Keratinocyte (primary cell): ENCODE measurements around the gene MYCBP2. TPM values are rescaled to one million over a fixed set of nuclear protein-coding genes. Genes with fewer than 3 reads are reported as not detected.

Experiments
- DNase-seq: peaks from one replicate; pipeline ENCODE4 v3.0.0-alpha.2; 2011; ENCODE audit warnings: low read depth, missing footprints, low spot score
- FAIRE-seq: peaks from 2 replicates; lab custom pipeline; 2011; peaks lifted over from hg19 to GRCh38; lab: Jason Lieb, UNC
- H2AFZ ChIP-seq: 2 replicates; pipeline ENCODE4 v1.6.0; 2012; ENCODE audit warnings: low read length, control low read depth, inconsistent platforms; ENCODE audit not compliant: control insufficient read depth
- H3K27ac ChIP-seq: 2 replicates; pipeline ENCODE4 v1.5.1; 2011; ENCODE audit warnings: low read length; ENCODE audit not compliant: control insufficient read depth, insufficient read depth
- H3K27me3 ChIP-seq: 3 replicates; pipeline ENCODE4 v1.6.0; 2011; ENCODE audit warnings: low read length; ENCODE audit not compliant: control insufficient read depth, insufficient read depth; ENCODE audit errors: extremely low read depth
- H3K36me3 ChIP-seq, 2 experiments: 2 replicates in 1 of 2; 3 replicates in 1 of 2; pipeline ENCODE4 v1.5.1; 2011; ENCODE audit warnings: low read length in 2 of 2, mild to moderate bottlenecking in 1 of 2; ENCODE audit not compliant: control insufficient read depth in 2 of 2, insufficient read depth in 2 of 2; ENCODE audit errors: extremely low read depth in 1 of 2
- H3K4me1 ChIP-seq: 3 replicates; pipeline ENCODE4 v1.5.1; 2011; ENCODE audit warnings: low read length; ENCODE audit not compliant: control insufficient read depth, insufficient read depth; ENCODE audit errors: extremely low read depth
- H3K4me2 ChIP-seq: 3 replicates; pipeline ENCODE4 v1.6.0; 2011; ENCODE audit warnings: low read depth, low read length; ENCODE audit not compliant: control insufficient read depth, insufficient read depth; ENCODE audit errors: extremely low read depth
- H3K4me3 ChIP-seq, 3 experiments: fragments of 200-600 bp in 1 of 3; sonication (generic) in 1 of 3; 2 replicates in 2 of 3; 3 replicates in 1 of 3; pipeline ENCODE4 v1.5.1; 2011 to 2016; ENCODE audit warnings: low read length in 3 of 3, mild to moderate bottlenecking in 3 of 3, control low read depth in 2 of 3, inconsistent platforms in 1 of 3, low read depth in 1 of 3, mixed read lengths in 1 of 3, mixed run types in 1 of 3, moderate library complexity in 1 of 3; ENCODE audit not compliant: control insufficient read depth in 2 of 3, insufficient read depth in 2 of 3; ENCODE audit errors: extremely low read depth in 1 of 3
- H3K79me2 ChIP-seq: 2 replicates; pipeline ENCODE4 v1.6.0; 2012; ENCODE audit warnings: low read length; ENCODE audit not compliant: control insufficient read depth, insufficient read depth
- H3K9ac ChIP-seq: 3 replicates; pipeline ENCODE4 v1.6.0; 2011; ENCODE audit warnings: low read length; ENCODE audit not compliant: control insufficient read depth, insufficient read depth; ENCODE audit errors: extremely low read depth
- H3K9me1 ChIP-seq: 3 replicates; pipeline ENCODE4 v1.6.0; 2011; ENCODE audit warnings: low read length; ENCODE audit not compliant: control insufficient read depth, insufficient read depth; ENCODE audit errors: extremely low read depth
- H3K9me3 ChIP-seq: 2 replicates; pipeline ENCODE4 v1.5.1; 2012; ENCODE audit warnings: low read depth, low read length; ENCODE audit not compliant: control insufficient read depth
- H4K20me1 ChIP-seq: 3 replicates; pipeline ENCODE4 v1.6.0; 2011; ENCODE audit warnings: low read length; ENCODE audit not compliant: control insufficient read depth, insufficient read depth; ENCODE audit errors: extremely low read depth
- CTCF ChIP-seq, 3 experiments: IDR thresholded peaks in 1 of 3; conservative IDR thresholded peaks in 1 of 3; optimal IDR thresholded peaks in 1 of 3; 2 replicates in 2 of 3; 3 replicates in 1 of 3; pipeline versions ENCODE3 to v1.5.1; 2011; ENCODE audit warnings: low read length in 3 of 3, mild to moderate bottlenecking in 3 of 3, moderate library complexity in 2 of 3, control low read depth in 1 of 3, inconsistent platforms in 1 of 3; ENCODE audit not compliant: insufficient read depth in 2 of 3; ENCODE audit errors: extremely low read depth in 1 of 3
- EZH2 ChIP-seq: IDR thresholded peaks from one replicate; pipeline ENCODE4 v1.6.1; 2012; ENCODE audit warnings: inconsistent platforms, mild to moderate bottlenecking, low read length, moderate library complexity
- dilution Hi-C: fragments of 300-500 bp; cut with MboI; formaldehyde crosslinking; loops from one replicate; pipeline ENCODE4 v1.7.0; 2020; ENCODE audit warnings: low sequenced_read_pairs; ENCODE audit not compliant: extremely low pct_ligation_motif_present
- polyA plus RNA-seq, 5 experiments: library from polyadenylated mRNA; depleted of rRNA in 3 of 5; stranded (reverse) in 3 of 5; stranded (forward) in 1 of 5; unstranded in 1 of 5; fragments of >200 nt; gene quantifications; 1 replicate in 1 of 5; 2 replicates in 3 of 5; 3 replicates in 1 of 5; pipeline versions ENCODE4 v1.2.1 to v1.2.3, GENCODE V29; 2011 to 2012; ENCODE audit warnings: missing spikeins in 2 of 5, low read depth in 1 of 5, low replicate concordance in 1 of 5

Gene MYCBP2
- polyA plus RNA-seq, 1 donor (not counting 4 experiments of a cell fraction or from before 2014, with no cell fraction given) = 43.8 TPM

- no peak for FAIRE-seq
- Histone ChIP-seq H3K36me3 (peaks cover 4 to 14% of the 10 kb centered on the region in 2 experiments), H3K79me2 (no peaks in the 10 kb centered on the region), H2AFZ (no peak overlapping the region), H3K4me3 (no peak overlapping the region), H3K4me2 (no peak overlapping the region), H3K9ac (no peak overlapping the region), H3K4me1 (no peaks in the 10 kb centered on the region), H3K9me1 (no peaks in the 10 kb centered on the region), H3K27ac (no peak overlapping the region), H3K9me3 (no peaks in the 10 kb centered on the region), H3K27me3 (no peaks in the 10 kb centered on the region), H4K20me1 (no peaks in the 10 kb centered on the region)
- dilution Hi-C loops = no loop called here
- DNase-seq = no peak
- TF ChIP-seq CTCF (optimal IDR thresholded peaks at IDR 0.05 in 1 of 3, IDR thresholded peaks at IDR 0.05 in 1 of 3, conservative IDR thresholded peaks at IDR 0.05 in 1 of 3; ENCODE audit: extremely low read depth in 1 of 3, insufficient read depth in 2 of 3, low read length in 3 of 3) (no peak), EZH2 (no peak)
Observed at GRCh38 chr13:77056382-77056781, 270.5 kb downstream of the MYCBP2 start.

- no peak for TF ChIP-seq EZH2
- Histone ChIP-seq H3K4me2 (no peak overlapping the region), H3K9me1 (no peaks in the 10 kb centered on the region), H3K27me3 (no peaks in the 10 kb centered on the region), H3K4me1 (no peaks in the 10 kb centered on the region), H4K20me1 (no peaks in the 10 kb centered on the region), H3K4me3 (no peak overlapping the region), H3K79me2 (no peaks in the 10 kb centered on the region), H3K9ac (no peak overlapping the region), H2AFZ (no peak overlapping the region), H3K36me3 (peaks cover 4 to 17% of the 10 kb centered on the region in 2 experiments), H3K27ac (no peak overlapping the region), H3K9me3 (no peaks in the 10 kb centered on the region)
- dilution Hi-C loops = no loop called here
- FAIRE-seq (no peak), DNase-seq (no peak)
Observed at GRCh38 chr13:77055158-77055557, 271.7 kb downstream of the MYCBP2 start.

GRCh38 chr13:77053192-77053591 is 273.7 kb downstream of the MYCBP2 start:
- Histone ChIP-seq H3K9me3 (no peaks in the 10 kb centered on the region), H3K4me1 (no peaks in the 10 kb centered on the region), H3K4me3 (no peak overlapping the region), H2AFZ (no peak overlapping the region), H4K20me1 (no peaks in the 10 kb centered on the region), H3K4me2 (no peak overlapping the region), H3K79me2 (no peaks in the 10 kb centered on the region), H3K27ac (no peak overlapping the region), H3K27me3 (no peaks in the 10 kb centered on the region), H3K9me1 (no peaks in the 10 kb centered on the region), H3K36me3 (peaks cover 4 to 14% of the 10 kb centered on the region in 2 experiments), H3K9ac (no peak overlapping the region)
- FAIRE-seq (no peak), DNase-seq (no peak)
- dilution Hi-C loops = no loop called here
- TF ChIP-seq CTCF (optimal IDR thresholded peaks at IDR 0.05 in 1 of 3, IDR thresholded peaks at IDR 0.05 in 1 of 3, conservative IDR thresholded peaks at IDR 0.05 in 1 of 3; ENCODE audit: extremely low read depth in 1 of 3, insufficient read depth in 2 of 3, low read length in 3 of 3) (no peak), EZH2 (no peak)
